ENCODE results near the gene FAU.
A peak's percentile ranks its signal among the peaks of the same experiment; 100 is the strongest.

Gene FAU

GRCh38 chr11:65134240-65134951, 12.5 kb upstream of the FAU start, which contains the start of gene SYVN1 (continued):
- TF ChIP-seq ZNF513 (tag by site-specific recombination; IDR thresholded peaks at IDR 0.05) (no peak), ZFHX2 (tag by site-specific recombination; conservative IDR thresholded peaks at IDR 0.05) (no peak; the same call in 1 of the 2 replicates), BCL11B (tag by site-specific recombination; IDR thresholded peaks at IDR 0.05; ENCODE audit: low read depth) (peak; percentile 42; the same call in 1 of the 2 replicates), PRDM2 (tag by site-specific recombination; IDR thresholded peaks at IDR 0.05; ENCODE audit: borderline replicate concordance) (no peak), ZSCAN18 (tag by site-specific recombination; IDR thresholded peaks at IDR 0.05) (no peak), ZNF433 (tag by site-specific recombination; IDR thresholded peaks at IDR 0.05; ENCODE audit: low read depth) (no peak), ZNF830 (tag by site-specific recombination; IDR thresholded peaks at IDR 0.05; ENCODE audit: low read depth) (no peak), ZNF837 (tag by site-specific recombination; IDR thresholded peaks at IDR 0.05) (no peak), ZNF530 (tag by site-specific recombination; IDR thresholded peaks at IDR 0.05; ENCODE audit: low read depth) (no peak), ZNF169 (tag by site-specific recombination; IDR thresholded peaks at IDR 0.05) (no peak), ZBTB11 (tag by site-specific recombination; conservative IDR thresholded peaks at IDR 0.05; ENCODE audit: low read depth) (peak; percentile 89), ZNF404 (tag by site-specific recombination; IDR thresholded peaks at IDR 0.05) (no peak), OSR2 (tag by site-specific recombination; IDR thresholded peaks at IDR 0.05) (no peak), ZNF324 (tag by site-specific recombination; IDR thresholded peaks at IDR 0.05) (0 out of 2 replicates have a peak, but pooled peaks have one; percentile 78), YY2 (tag by site-specific recombination; IDR thresholded peaks at IDR 0.05) (peak; percentile 46; the same call in 1 of the 2 replicates), PRDM10 (tag by site-specific recombination; IDR thresholded peaks at IDR 0.05) (peak; percentile 100), ZNF211 (tag by site-specific recombination; IDR thresholded peaks at IDR 0.05; ENCODE audit: low read depth) (no peak), ZNF549 (tag by site-specific recombination; IDR thresholded peaks at IDR 0.05) (no peak), ZNF132 (tag by site-specific recombination; IDR thresholded peaks at IDR 0.05; ENCODE audit: borderline replicate concordance) (no peak), ZSCAN30 (tag by site-specific recombination; IDR thresholded peaks at IDR 0.05) (no peak), GFI1B (tag by site-specific recombination; IDR thresholded peaks at IDR 0.05) (no peak), ZNF423 (tag by site-specific recombination; IDR thresholded peaks at IDR 0.05) (no peak), ZNF214 (tag by site-specific recombination; IDR thresholded peaks at IDR 0.05; ENCODE audit: borderline replicate concordance) (no peak)

Data from HEK293 (cell line).